HepG2 (cell line): ENCODE results near the gene CERS6. TPM values are rescaled to one million over a fixed set of nuclear protein-coding genes. Genes with fewer than 3 reads are reported as not detected.

Source experiments
- ATAC-seq: fragments of 200-7000 bp; cut with Tn5 transposase; 3 replicates; pipeline ENCODE4 v1.9.1; 2020; ENCODE audit warnings: mild to moderate bottlenecking, moderate library complexity
- BruUV-seq: library from RNA; stranded (reverse); fragments of 400-500 nt; replicated peaks from 2 replicates; lab custom pipeline; 2021; lab: Mats Ljungman, UMichigan
- CTCF ChIA-PET: fragments of 300-600 bp; formaldehyde crosslinking; extraction: SDS; loops from one replicate; lab custom pipeline; 2021; ENCODE audit warnings: low total read pairs, inconsistent platforms, low intra/inter-chr PET ratio; lab: Yijun Ruan, JAX
- POLR2A ChIA-PET: fragments of 350-600 bp; sonication (Branson Sonifier 250); formaldehyde crosslinking; loops from one replicate; lab custom pipeline; 2020; ENCODE audit warnings: antibody characterized with exemption, inconsistent platforms; lab: Yijun Ruan, JAX
- DNase-seq: peaks from one replicate; pipeline ENCODE4 v3.0.0-alpha.2; 2015; ENCODE audit warnings: low spot score
- FAIRE-seq: peaks from 3 replicates; lab custom pipeline; 2011; peaks lifted over from hg19 to GRCh38; lab: Jason Lieb, UNC
- H2AFZ ChIP-seq: one replicate; pipeline ENCODE4 v1.6.1; 2011; ENCODE audit warnings: low read length, inconsistent platforms
- H3K27ac ChIP-seq: fragments of 300-600 bp; 3 replicates; pipeline ENCODE4 v1.8.0; 2011; ENCODE audit warnings: mixed run types, mild to moderate bottlenecking, mixed read lengths, low read length, inconsistent platforms; ENCODE audit not compliant: insufficient read depth; ENCODE audit errors: extremely low read length
- H3K27me3 ChIP-seq, 2 experiments: fragments of 200-600 bp in 1 of 2; 2 replicates in 1 of 2; 3 replicates in 1 of 2; pipeline versions ENCODE4 v1.6.0 to v1.8.0; 2011; ENCODE audit warnings: low read length in 2 of 2, mild to moderate bottlenecking in 2 of 2, moderate library complexity in 2 of 2, inconsistent platforms in 1 of 2; ENCODE audit not compliant: insufficient read depth in 2 of 2, control insufficient read depth in 1 of 2
- H3K36me3 ChIP-seq, 2 experiments: fragments of 200-600 bp in 1 of 2; replicated peaks in 1 of 2; 2 replicates in 1 of 2; 3 replicates in 1 of 2; pipeline versions ENCODE4 v1.5.1 to v1.8.0; 2011; ENCODE audit warnings: low read length in 2 of 2, inconsistent platforms in 1 of 2; ENCODE audit not compliant: insufficient read depth in 2 of 2, control insufficient read depth in 1 of 2
- H3K4me1 ChIP-seq: 2 replicates; pipeline ENCODE4 v1.5.1; 2012; ENCODE audit warnings: low read length, inconsistent platforms; ENCODE audit not compliant: insufficient read depth
- H3K4me2 ChIP-seq: 2 replicates; pipeline ENCODE4 v1.6.0; 2011; ENCODE audit warnings: low read depth, low read length, inconsistent platforms
- H3K4me3 ChIP-seq, 3 experiments: fragments of 200-600 bp in 1 of 3; sonication (generic), shearing (Covaris generic) in 1 of 3; replicated peaks in 1 of 3; 2 replicates each; pipeline ENCODE4 v1.5.1; 2011 to 2016; ENCODE audit warnings: low read length in 3 of 3, inconsistent platforms in 2 of 3, low read depth in 2 of 3, mild to moderate bottlenecking in 2 of 3, control low read depth in 1 of 3, mixed read lengths in 1 of 3; ENCODE audit not compliant: insufficient read depth in 1 of 3
- H3K79me2 ChIP-seq: one replicate; pipeline ENCODE4 v1.6.1; 2011; ENCODE audit warnings: low read length, inconsistent platforms; ENCODE audit not compliant: insufficient read depth
- H3K9ac ChIP-seq: 2 replicates; pipeline ENCODE4 v1.6.0; 2011; ENCODE audit warnings: mild to moderate bottlenecking, low read depth, low read length, inconsistent platforms; ENCODE audit not compliant: insufficient read depth
- H3K9me3 ChIP-seq: 2 replicates; pipeline ENCODE4 v1.5.1; 2012; ENCODE audit warnings: mild to moderate bottlenecking, low read length
- H4K20me1 ChIP-seq: 2 replicates; pipeline ENCODE4 v1.6.0; 2011; ENCODE audit warnings: inconsistent platforms, mild to moderate bottlenecking, low read length, moderate library complexity; ENCODE audit not compliant: insufficient read depth
- ATM ChIP-seq: fragments of 450-650 bp; IDR thresholded peaks from 2 replicates; pipeline ENCODE4 v1.7.1; 2017; ENCODE audit warnings: mild to moderate bottlenecking, borderline replicate concordance
- ETV6 ChIP-seq: sonication (generic); formaldehyde crosslinking; conservative IDR thresholded peaks from 2 replicates; pipeline ENCODE4 v1.4.0; 2020; ENCODE audit warnings: missing genetic modification reagents
- KDM1A ChIP-seq: IDR thresholded peaks from 2 replicates; pipeline ENCODE4 v1.6.1; 2016; ENCODE audit warnings: missing compliant biosample characterization
- ZBTB7A ChIP-seq: sonication (generic); formaldehyde crosslinking; IDR thresholded peaks from 2 replicates; pipeline ENCODE4 v1.8.0; 2022; ENCODE audit warnings: mild to moderate bottlenecking, missing genetic modification reagents
- ZNF180 ChIP-seq: sonication (generic); formaldehyde crosslinking; IDR thresholded peaks from 2 replicates; pipeline ENCODE4 v1.4.0; 2020; ENCODE audit warnings: low read depth, missing genetic modification reagents, borderline replicate concordance
- WGBS: methylation state at CpG from one replicate; pipeline ENCODE4 v1.1.6; 2017; ENCODE audit warnings: low lambda C conversion rate; 5-methylcytosine and 5-hydroxymethylcytosine counted together
- in situ Hi-C: cut with HindIII; loops from 2 replicates; pipeline ENCODE4 v1.10.0; 2017; ENCODE audit warnings: low pct_unique_long_range_greater_than_20kb; ENCODE audit not compliant: extremely low pct_ligation_motif_present
- intact Hi-C: fragments of 100-400 bp; cut with micrococcal nuclease; formaldehyde crosslinking; loops from one replicate; pipeline ENCODE4 v1.10.0; 2022; ENCODE audit not compliant: unreplicated experiment
- polyA plus RNA-seq, 8 experiments: library from polyadenylated mRNA; depleted of rRNA in 3 of 8; stranded (reverse) in 7 of 8; unstranded in 1 of 8; fragments of >200 nt; fragmentation: Illumina TruSeq in 4 of 8; extraction: Trizol in 4 of 8; gene quantifications; 2 replicates each; pipeline versions ENCODE4 v1.2.1 to v1.2.3, GENCODE V29; 2011 to 2016; ENCODE audit warnings: low read depth in 4 of 8, missing spikeins in 1 of 8, mixed read lengths in 1 of 8; ENCODE audit not compliant: insufficient read depth in 1 of 8
- total RNA-seq, 5 experiments: library from RNA; depleted of rRNA; stranded (reverse); fragments of >200 nt; fragmentation: Illumina TruSeq; extraction: Trizol; gene quantifications; 2 replicates each; pipeline ENCODE4 v1.2.3, GENCODE V29; 2016; ENCODE audit warnings: low read depth in 1 of 5
- TF ChIP-seq, protein P1 (sequence below): fragments of 450-650 bp; IDR thresholded peaks from 2 replicates; pipeline ENCODE4 v1.6.1; 2016
- TF ChIP-seq, protein P2 (sequence below), 2 experiments: fragments of 450-650 bp in 1 of 2; sonication (generic) in 1 of 2; formaldehyde crosslinking in 1 of 2; IDR thresholded peaks; 2 replicates each; pipeline versions ENCODE4 v1.6.1 to v1.8.0; 2016 to 2022; ENCODE audit warnings: antibody characterized with exemption in 1 of 2, mild to moderate bottlenecking in 1 of 2, missing genetic modification reagents in 1 of 2

The CERS6 gene
- total and polyA plus RNA-seq, 2 of the 13 experiments (the other 11 are each of a cell fraction or from before 2014, with no cell fraction given), result 10.1 to 20.3 TPM

DNA sequence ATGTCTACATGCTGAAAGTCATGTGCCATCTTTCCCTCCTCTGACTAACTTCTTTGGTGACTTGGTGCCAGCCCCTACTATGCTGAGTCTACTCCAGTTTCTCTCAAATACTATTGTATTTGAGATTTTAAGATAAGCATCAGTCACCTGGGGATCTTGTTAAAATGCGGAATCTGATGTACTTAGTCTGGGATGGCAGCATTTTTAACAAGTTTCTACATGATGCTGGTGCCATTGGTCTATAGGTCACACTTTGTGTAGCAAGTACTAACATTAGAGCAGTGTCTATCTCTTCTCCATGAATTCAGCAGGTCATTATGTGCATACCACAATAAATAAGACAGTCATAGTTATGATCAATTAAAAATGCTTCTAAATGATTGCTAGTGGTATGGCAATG is 106.9 kb downstream of the CERS6 start:
- H4K20me1 ChIP-seq, result no peaks in the 10 kb centered on the region
- CTCF ChIA-PET, result no interaction called here
- intact Hi-C loops (no loop called here), in situ Hi-C loops (no loop called here)
- DNase-seq (no peak), ATAC-seq (no peak), FAIRE-seq (no peak)
- POLR2A ChIA-PET, result no interaction called here
- no peak overlapping the region for H3K4me3 ChIP-seq
- no TSS peak for BruUV-seq
- H2AFZ ChIP-seq, result no peak overlapping the region
- no peaks in the 10 kb centered on the region for H3K4me1 ChIP-seq
- H3K9ac ChIP-seq, result no peak overlapping the region
- H3K36me3 ChIP-seq, result peaks cover 7 to 30% of the 10 kb centered on the region in 2 experiments
- no peaks in the 10 kb centered on the region for H3K9me3 ChIP-seq
- no peak for TF ChIP-seq KDM1A (CRISPR knock-in tag)
- TF ChIP-seq, protein P1, sequence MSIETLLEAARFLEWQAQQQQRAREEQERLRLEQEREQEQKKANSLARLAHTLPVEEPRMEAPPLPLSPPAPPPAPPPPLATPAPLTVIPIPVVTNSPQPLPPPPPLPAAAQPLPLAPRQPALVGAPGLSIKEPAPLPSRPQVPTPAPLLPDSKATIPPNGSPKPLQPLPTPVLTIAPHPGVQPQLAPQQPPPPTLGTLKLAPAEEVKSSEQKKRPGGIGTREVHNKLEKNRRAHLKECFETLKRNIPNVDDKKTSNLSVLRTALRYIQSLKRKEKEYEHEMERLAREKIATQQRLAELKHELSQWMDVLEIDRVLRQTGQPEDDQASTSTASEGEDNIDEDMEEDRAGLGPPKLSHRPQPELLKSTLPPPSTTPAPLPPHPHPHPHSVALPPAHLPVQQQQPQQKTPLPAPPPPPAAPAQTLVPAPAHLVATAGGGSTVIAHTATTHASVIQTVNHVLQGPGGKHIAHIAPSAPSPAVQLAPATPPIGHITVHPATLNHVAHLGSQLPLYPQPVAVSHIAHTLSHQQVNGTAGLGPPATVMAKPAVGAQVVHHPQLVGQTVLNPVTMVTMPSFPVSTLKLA, result 0 out of 2 replicates have a peak, but pooled peaks have one; percentile 20
- no peaks in the 10 kb centered on the region for H3K79me2 ChIP-seq
- H3K27me3 ChIP-seq, result no peaks in the 10 kb centered on the region
- H3K4me2 ChIP-seq, result no peak overlapping the region
- WGBS, result 100% methylated on average over 1 of the region's 1 CpG
- H3K27ac ChIP-seq, result no peak overlapping the region

DNA sequence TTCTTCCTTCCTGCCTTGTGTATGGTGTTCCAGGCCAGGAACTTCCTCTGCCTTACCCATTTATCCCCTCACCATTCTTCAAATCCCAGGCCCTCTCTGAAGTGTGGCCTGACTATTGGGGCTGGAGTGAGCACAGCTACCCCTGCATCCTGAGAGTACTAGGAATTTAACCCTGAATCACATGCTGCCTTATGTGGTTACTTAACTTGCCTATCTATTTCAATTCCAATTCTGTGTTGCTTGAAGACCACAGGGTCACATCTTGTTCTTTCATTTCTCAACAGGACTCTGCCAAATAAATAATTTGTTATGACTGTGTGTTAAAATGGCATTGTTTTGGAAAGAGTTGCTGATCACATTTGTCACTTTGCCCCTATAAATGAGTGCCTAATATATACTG is 108.6 kb downstream of the CERS6 start:
- no peaks in the 10 kb centered on the region for H3K79me2 ChIP-seq
- TF ChIP-seq ZBTB7A (CRISPR knock-in tag) (no peak), ZNF180 (CRISPR knock-in tag) (no peak), ETV6 (CRISPR knock-in tag) (no peak), ATM (no peak)
- TF ChIP-seq, protein P2, sequence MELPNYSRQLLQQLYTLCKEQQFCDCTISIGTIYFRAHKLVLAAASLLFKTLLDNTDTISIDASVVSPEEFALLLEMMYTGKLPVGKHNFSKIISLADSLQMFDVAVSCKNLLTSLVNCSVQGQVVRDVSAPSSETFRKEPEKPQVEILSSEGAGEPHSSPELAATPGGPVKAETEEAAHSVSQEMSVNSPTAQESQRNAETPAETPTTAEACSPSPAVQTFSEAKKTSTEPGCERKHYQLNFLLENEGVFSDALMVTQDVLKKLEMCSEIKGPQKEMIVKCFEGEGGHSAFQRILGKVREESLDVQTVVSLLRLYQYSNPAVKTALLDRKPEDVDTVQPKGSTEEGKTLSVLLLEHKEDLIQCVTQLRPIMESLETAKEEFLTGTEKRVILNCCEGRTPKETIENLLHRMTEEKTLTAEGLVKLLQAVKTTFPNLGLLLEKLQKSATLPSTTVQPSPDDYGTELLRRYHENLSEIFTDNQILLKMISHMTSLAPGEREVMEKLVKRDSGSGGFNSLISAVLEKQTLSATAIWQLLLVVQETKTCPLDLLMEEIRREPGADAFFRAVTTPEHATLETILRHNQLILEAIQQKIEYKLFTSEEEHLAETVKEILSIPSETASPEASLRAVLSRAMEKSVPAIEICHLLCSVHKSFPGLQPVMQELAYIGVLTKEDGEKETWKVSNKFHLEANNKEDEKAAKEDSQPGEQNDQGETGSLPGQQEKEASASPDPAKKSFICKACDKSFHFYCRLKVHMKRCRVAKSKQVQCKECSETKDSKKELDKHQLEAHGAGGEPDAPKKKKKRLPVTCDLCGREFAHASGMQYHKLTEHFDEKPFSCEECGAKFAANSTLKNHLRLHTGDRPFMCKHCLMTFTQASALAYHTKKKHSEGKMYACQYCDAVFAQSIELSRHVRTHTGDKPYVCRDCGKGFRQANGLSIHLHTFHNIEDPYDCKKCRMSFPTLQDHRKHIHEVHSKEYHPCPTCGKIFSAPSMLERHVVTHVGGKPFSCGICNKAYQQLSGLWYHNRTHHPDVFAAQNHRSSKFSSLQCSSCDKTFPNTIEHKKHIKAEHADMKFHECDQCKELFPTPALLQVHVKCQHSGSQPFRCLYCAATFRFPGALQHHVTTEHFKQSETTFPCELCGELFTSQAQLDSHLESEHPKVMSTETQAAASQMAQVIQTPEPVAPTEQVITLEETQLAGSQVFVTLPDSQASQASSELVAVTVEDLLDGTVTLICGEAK (IDR thresholded peaks at IDR 0.05), result no peak
- TF ChIP-seq, protein P2 (CRISPR knock-in tag; IDR thresholded peaks at IDR 0.05), result no peak

More for the DNA sequence above, 108.6 kb downstream of the CERS6 start:
- Histone ChIP-seq H3K27me3 (no peaks in the 10 kb centered on the region), H4K20me1 (no peaks in the 10 kb centered on the region), H3K4me2 (no peak overlapping the region), H3K9me3 (no peaks in the 10 kb centered on the region), H2AFZ (no peak overlapping the region), H3K36me3 (peaks cover 4 to 30% of the 10 kb centered on the region in 2 experiments), H3K4me1 (no peaks in the 10 kb centered on the region), H3K27ac (no peak overlapping the region), H3K9ac (no peak overlapping the region), H3K4me3 (no peak overlapping the region)
- ChIA-PET POLR2A (no interaction called here), CTCF (no interaction called here)
- intact Hi-C loops (no loop called here), in situ Hi-C loops (no loop called here)
- ATAC-seq, result no peak
- DNase-seq, result no peak
- no peak for FAIRE-seq
- BruUV-seq, result no TSS peak
